ENCODE data around the gene RAP1GAP. TPM values are rescaled to one million over a fixed set of nuclear protein-coding genes. Genes with fewer than 3 reads are reported as not detected.
A peak's percentile ranks its signal among the peaks of the same experiment; 100 is the strongest.

Gene RAP1GAP
- total and polyA plus RNA-seq, 9 of the 15 experiments (the other 6 are each of a cell fraction or from before 2014, with no cell fraction given): 0.29 to 30.2 (median 19.2) TPM

DNA sequence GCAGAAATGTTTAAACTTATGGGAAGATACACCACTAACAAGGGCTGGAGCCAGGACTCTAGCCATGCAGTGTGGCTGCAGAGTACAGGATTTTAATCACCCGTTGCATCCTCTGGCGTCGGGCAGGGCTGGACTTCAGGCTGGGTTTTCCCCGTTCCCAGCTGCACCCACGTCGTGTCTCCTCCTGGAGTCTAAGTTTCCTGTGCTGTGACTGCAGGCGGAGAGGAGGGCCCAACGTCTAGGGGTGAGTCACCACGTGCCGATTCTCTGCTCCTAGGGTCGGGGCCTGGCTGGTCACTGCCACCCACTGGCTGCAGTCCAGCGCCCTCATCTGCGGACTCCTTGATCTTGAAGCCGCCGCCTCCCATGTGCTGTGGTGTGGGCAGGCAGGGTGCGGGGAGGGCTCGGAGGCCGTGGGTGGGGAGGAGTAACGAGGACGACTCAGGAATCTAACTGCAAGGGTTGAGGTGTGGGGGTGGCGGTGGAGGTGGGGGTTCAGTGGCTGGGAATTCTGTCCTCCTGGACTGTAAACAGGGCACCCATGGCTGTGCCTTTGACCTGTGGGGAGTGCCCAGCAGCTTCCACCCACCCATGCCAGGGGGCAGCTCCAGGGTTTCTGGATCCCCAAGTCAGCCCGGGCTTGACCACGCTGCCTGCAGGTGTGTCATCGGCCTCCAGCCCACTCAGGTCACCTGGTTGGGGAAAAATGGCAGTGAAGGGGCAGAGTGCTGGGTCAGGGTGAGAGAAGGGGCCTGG, 82.1 kb downstream of the RAP1GAP start (continued):
- no peak for TF ChIP-seq RBBP5 (IDR thresholded peaks at IDR 0.05; ENCODE audit: borderline replicate concordance, insufficient read depth, low read length, poor library complexity, severe bottlenecking)
- no peak for TF ChIP-seq SREBF2 (CRISPR knock-in tag; IDR thresholded peaks at IDR 0.05)
- peak; percentile 83 for TF ChIP-seq FOSL1 (tag; conservative IDR thresholded peaks at IDR 0.05)
- TF ChIP-seq CTCF (IDR thresholded peaks at IDR 0.05 in 2 of 3, conservative IDR thresholded peaks at IDR 0.05 in 1 of 3; ENCODE audit: insufficient read depth in 2 of 3, low read depth in 1 of 3, low read length in 3 of 3): peak in 2 of 3 experiments; percentile 21 to 24; a peak in 3 of 6 replicates
- TF ChIP-seq NFIC (IDR thresholded peaks at IDR 0.05): peak; percentile 85
- no peak for TF ChIP-seq RBM17 (IDR thresholded peaks at IDR 0.05; ENCODE audit: borderline replicate concordance, low read depth, low read length)
- TF ChIP-seq CREM (IDR thresholded peaks at IDR 0.05; ENCODE audit: low read depth): peak; percentile 45; the same call in 1 of the 2 replicates
- TF ChIP-seq SNRNP70 (optimal IDR thresholded peaks at IDR 0.05; ENCODE audit: low read depth, low read length): no peak
- 0 out of 2 replicates have a peak, but pooled peaks have one; percentile 41 for TF ChIP-seq ARID1B (IDR thresholded peaks at IDR 0.05)
- no peak for TF ChIP-seq NR4A1 (CRISPR knock-in tag; IDR thresholded peaks at IDR 0.05)
- no peak for TF ChIP-seq NR4A1 (tag; IDR thresholded peaks at IDR 0.05)
- peak; percentile 91 for TF ChIP-seq JUND (IDR thresholded peaks at IDR 0.05; ENCODE audit: borderline replicate concordance, low read depth, low read length)
- peak; percentile 80; the same call in 1 of the 3 replicates for TF ChIP-seq JUND (tag; IDR thresholded peaks at IDR 0.05; ENCODE audit: borderline replicate concordance, low read depth, low read length)
- TF ChIP-seq, protein P1, sequence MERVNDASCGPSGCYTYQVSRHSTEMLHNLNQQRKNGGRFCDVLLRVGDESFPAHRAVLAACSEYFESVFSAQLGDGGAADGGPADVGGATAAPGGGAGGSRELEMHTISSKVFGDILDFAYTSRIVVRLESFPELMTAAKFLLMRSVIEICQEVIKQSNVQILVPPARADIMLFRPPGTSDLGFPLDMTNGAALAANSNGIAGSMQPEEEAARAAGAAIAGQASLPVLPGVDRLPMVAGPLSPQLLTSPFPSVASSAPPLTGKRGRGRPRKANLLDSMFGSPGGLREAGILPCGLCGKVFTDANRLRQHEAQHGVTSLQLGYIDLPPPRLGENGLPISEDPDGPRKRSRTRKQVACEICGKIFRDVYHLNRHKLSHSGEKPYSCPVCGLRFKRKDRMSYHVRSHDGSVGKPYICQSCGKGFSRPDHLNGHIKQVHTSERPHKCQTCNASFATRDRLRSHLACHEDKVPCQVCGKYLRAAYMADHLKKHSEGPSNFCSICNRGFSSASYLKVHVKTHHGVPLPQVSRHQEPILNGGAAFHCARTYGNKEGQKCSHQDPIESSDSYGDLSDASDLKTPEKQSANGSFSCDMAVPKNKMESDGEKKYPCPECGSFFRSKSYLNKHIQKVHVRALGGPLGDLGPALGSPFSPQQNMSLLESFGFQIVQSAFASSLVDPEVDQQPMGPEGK (CRISPR knock-in tag; IDR thresholded peaks at IDR 0.05; ENCODE audit: borderline replicate concordance): no peak
- no peak for TF ChIP-seq ZNF143 (CRISPR knock-in tag; IDR thresholded peaks at IDR 0.05)
- TF ChIP-seq, protein P2, sequence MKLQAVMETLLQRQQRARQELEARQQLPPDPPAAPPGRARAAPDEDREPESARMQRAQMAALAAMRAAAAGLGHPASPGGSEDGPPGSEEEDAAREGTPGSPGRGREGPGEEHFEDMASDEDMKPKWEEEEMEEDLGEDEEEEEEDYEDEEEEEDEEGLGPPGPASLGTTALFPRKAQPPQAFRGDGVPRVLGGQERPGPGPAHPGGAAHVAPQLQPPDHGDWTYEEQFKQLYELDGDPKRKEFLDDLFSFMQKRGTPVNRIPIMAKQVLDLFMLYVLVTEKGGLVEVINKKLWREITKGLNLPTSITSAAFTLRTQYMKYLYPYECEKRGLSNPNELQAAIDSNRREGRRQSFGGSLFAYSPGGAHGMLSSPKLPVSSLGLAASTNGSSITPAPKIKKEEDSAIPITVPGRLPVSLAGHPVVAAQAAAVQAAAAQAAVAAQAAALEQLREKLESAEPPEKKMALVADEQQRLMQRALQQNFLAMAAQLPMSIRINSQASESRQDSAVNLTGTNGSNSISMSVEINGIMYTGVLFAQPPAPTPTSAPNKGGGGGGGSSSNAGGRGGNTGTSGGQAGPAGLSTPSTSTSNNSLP (IDR thresholded peaks at IDR 0.05; ENCODE audit: borderline replicate concordance, low read depth, low read length): no peak
- TF ChIP-seq, protein P3, sequence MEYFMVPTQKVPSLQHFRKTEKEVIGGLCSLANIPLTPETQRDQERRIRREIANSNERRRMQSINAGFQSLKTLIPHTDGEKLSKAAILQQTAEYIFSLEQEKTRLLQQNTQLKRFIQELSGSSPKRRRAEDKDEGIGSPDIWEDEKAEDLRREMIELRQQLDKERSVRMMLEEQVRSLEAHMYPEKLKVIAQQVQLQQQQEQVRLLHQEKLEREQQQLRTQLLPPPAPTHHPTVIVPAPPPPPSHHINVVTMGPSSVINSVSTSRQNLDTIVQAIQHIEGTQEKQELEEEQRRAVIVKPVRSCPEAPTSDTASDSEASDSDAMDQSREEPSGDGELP (CRISPR knock-in tag; IDR thresholded peaks at IDR 0.05; ENCODE audit: borderline replicate concordance): peak; percentile 66; the same call in 1 of the 2 replicates
- TF ChIP-seq MAZ (CRISPR knock-in tag; conservative IDR thresholded peaks at IDR 0.05 in 1 of 2, IDR thresholded peaks at IDR 0.05 in 1 of 2): 0 out of 4 replicates have a peak, but pooled peaks of 1 of the 2 experiments have one; percentile 16
- no peak for TF ChIP-seq CXXC5 (CRISPR knock-in tag; IDR thresholded peaks at IDR 0.05)
- 0 out of 2 replicates have a peak, but pooled peaks have one; percentile 18 for TF ChIP-seq SMARCE1 (IDR thresholded peaks at IDR 0.05)
- TF ChIP-seq PHTF2 (CRISPR knock-in tag; IDR thresholded peaks at IDR 0.05): no peak

Data from K562 (cell line).